ENCODE results near the gene MANF. TPM values are rescaled to one million over a fixed set of nuclear protein-coding genes. Genes with fewer than 3 reads are reported as not detected.

Gene MANF
- total RNA-seq, 6 experiments from 2014 or later: 60.9 to 128 (median 81.8) TPM

DNA sequence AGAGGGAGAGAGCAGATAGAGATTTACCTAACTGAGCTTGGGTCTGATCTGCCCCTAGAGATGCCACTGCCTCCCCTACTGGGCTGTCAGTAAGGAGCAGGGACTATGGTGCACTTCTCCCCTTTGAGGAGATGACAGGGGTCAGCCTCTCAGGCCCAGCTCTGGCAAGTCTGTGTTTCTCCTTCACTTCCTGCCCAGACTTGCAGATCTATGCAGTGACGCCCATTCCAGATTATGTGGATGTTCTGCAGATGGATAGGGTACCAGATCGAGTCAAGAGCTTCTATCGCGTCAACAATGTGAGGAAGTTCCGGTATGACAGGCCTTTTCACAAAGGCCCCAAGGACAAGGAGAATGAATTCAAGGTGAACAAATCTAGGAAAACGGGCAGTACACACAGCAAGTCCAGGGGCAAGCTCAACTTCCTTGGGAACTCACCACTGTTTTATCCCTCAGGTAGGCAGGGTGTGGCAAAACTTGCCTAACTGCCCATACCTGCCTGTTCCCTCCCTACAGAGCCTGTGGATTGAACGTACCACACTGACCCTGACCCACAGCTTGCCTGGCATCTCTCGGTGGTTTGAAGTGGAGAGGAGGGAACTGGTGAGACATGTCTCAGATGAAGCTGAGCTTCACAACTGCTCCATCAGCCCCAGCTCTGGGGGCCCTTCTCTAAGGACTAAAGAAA, 29.1 kb upstream of the MANF start:
- Histone ChIP-seq H3K27ac (no peak overlapping the region), H3K4me1 (no peaks in the 10 kb centered on the region), H3K9me3 (no peaks in the 10 kb centered on the region), H3K27me3 (no peaks in the 10 kb centered on the region), H3K36me3 (no peaks in the 10 kb centered on the region), H3K4me3 (no peak overlapping the region)
- ATAC-seq: no peak
- no peak for TF ChIP-seq POLR2A (IDR thresholded peaks at IDR 0.05)
- TF ChIP-seq, protein P1, sequence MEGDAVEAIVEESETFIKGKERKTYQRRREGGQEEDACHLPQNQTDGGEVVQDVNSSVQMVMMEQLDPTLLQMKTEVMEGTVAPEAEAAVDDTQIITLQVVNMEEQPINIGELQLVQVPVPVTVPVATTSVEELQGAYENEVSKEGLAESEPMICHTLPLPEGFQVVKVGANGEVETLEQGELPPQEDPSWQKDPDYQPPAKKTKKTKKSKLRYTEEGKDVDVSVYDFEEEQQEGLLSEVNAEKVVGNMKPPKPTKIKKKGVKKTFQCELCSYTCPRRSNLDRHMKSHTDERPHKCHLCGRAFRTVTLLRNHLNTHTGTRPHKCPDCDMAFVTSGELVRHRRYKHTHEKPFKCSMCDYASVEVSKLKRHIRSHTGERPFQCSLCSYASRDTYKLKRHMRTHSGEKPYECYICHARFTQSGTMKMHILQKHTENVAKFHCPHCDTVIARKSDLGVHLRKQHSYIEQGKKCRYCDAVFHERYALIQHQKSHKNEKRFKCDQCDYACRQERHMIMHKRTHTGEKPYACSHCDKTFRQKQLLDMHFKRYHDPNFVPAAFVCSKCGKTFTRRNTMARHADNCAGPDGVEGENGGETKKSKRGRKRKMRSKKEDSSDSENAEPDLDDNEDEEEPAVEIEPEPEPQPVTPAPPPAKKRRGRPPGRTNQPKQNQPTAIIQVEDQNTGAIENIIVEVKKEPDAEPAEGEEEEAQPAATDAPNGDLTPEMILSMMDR (IDR thresholded peaks at IDR 0.05): no peak
- intact Hi-C loops (cut with DNase I): no loop called here
- WGBS (ENCODE audit: insufficient coverage, low coverage, low lambda C conversion rate, missing lambda C conversion rate): 62% methylated on average over 7 of the region's 8 CpGs
- no peak for DNase-seq

DNA sequence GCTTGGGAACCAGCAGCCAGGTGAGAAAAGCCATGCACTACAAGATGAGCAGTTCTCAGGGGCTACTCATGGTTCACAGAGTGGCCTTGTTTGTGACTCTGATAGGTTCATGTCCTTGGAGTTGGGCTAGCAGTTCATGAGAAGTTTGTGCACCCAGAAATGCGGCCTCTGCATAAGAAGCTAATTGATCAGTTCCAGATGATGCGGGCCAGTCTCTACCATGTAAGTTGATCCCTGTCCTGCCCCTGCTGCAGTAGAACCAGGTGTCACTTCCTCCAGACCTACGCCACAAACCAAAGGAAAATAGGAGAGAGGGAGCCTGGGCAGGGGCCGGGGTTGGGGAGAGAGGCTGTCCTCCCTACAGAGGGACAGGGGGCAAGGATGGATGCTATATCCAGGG, 27.2 kb upstream of the MANF start:
- Histone ChIP-seq H3K4me3 (no peak overlapping the region), H3K27ac (no peak overlapping the region), H3K27me3 (no peaks in the 10 kb centered on the region), H3K36me3 (no peaks in the 10 kb centered on the region), H3K4me1 (no peaks in the 10 kb centered on the region), H3K9me3 (no peaks in the 10 kb centered on the region)
- 30% methylated on average over 2 of the region's 4 CpGs for WGBS (ENCODE audit: insufficient coverage, low coverage, low lambda C conversion rate, missing lambda C conversion rate)
- ATAC-seq (no peak), DNase-seq (no peak)
- TF ChIP-seq, protein P1 (IDR thresholded peaks at IDR 0.05): no peak
- no peak for TF ChIP-seq POLR2A (IDR thresholded peaks at IDR 0.05)
- intact Hi-C loops (cut with DNase I): no loop called here

DNA sequence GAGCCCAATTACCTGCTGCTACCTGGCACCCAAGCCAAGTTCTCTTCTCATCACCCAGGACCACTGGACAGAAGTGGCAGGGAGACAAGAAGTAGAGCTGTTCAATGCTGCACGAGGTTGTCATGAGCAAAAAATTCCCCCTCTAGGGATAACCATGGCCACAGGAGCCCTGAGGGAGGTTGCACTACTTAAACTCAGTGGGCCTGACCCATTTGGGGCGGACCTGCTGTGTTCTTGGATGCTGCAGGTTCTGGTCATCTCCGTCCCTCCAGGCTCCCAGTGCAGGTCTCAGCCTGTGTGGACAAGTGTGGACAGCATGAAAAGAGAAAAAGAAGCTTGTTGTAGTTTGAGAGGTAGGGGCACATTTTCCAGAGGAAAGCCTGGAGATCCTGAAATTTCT, 26.1 kb upstream of the MANF start:
- Histone ChIP-seq H3K27ac (no peak overlapping the region), H3K4me3 (no peak overlapping the region), H3K9me3 (no peaks in the 10 kb centered on the region), H3K36me3 (no peaks in the 10 kb centered on the region), H3K4me1 (no peaks in the 10 kb centered on the region), H3K27me3 (no peaks in the 10 kb centered on the region)
- intact Hi-C loops (cut with DNase I): no loop called here
- ATAC-seq (no peak), DNase-seq (no peak)
- WGBS (ENCODE audit: insufficient coverage, low coverage, low lambda C conversion rate, missing lambda C conversion rate): 33% methylated on average over 3 of the region's 3 CpGs
- TF ChIP-seq, protein P1 (IDR thresholded peaks at IDR 0.05): no peak
- no peak for TF ChIP-seq POLR2A (IDR thresholded peaks at IDR 0.05)

DNA sequence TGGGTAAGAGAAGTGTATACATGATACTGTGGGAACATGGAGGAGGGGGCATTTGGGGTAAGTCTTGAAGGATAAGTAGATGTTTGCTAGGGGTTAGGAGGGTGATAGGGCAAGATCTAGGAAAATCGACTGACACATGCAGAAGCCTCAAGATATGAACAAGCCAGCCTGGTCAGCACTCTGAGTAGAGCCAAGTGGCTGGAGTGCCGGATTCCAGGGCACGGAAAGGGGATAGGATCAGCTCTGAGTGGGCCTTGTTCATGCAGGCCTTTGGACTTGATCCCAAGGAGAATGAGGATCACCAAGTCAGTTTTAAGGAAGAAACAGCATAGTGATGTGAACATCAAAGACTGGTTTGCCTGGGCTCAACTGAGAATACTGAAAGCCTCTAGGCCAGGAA, 24.3 kb upstream of the MANF start:
- no peak for ATAC-seq
- H3K27ac ChIP-seq: no peak overlapping the region
- WGBS (ENCODE audit: insufficient coverage, low coverage, low lambda C conversion rate, missing lambda C conversion rate): 63% methylated on average over 1 of the region's 3 CpGs
- no peaks in the 10 kb centered on the region for H3K9me3 ChIP-seq
- intact Hi-C loops (cut with DNase I): no loop called here
- TF ChIP-seq POLR2A (IDR thresholded peaks at IDR 0.05): no peak
- TF ChIP-seq, protein P1 (IDR thresholded peaks at IDR 0.05): no peak
- DNase-seq: no peak
- H3K27me3 ChIP-seq: no peaks in the 10 kb centered on the region
- no peaks in the 10 kb centered on the region for H3K4me1 ChIP-seq
- no peaks in the 10 kb centered on the region for H3K36me3 ChIP-seq
- H3K4me3 ChIP-seq: no peak overlapping the region
